Sigmoid colon (tissue), 4 donors: Measurements from ENCODE around the gene STX17.

Experiments used
- EP300 ChIP-seq, 4 donors: sonication (generic); formaldehyde crosslinking; IDR thresholded peaks; one replicate each; pipeline ENCODE4 v1.6.1; 2017; ENCODE audit warnings: antibody characterized with exemption in 4 of 4
- POLR2A ChIP-seq, 2 donors: fragments of 450-650 bp; IDR thresholded peaks; one replicate each; pipeline ENCODE4 v1.6.1; 2016; ENCODE audit warnings: antibody characterized with exemption in 2 of 2, mild to moderate bottlenecking in 2 of 2, moderate library complexity in 2 of 2
- POLR2AphosphoS5 ChIP-seq, 4 donors: sonication (generic); formaldehyde crosslinking; IDR thresholded peaks; one replicate each; pipeline ENCODE4 v1.6.1; 2017; ENCODE audit warnings: antibody characterized with exemption in 4 of 4
- TF ChIP-seq, protein P1 (sequence below), 4 experiments: fragments of 450-650 bp in 3 of 4; fragments of 200-600 bp in 1 of 4; IDR thresholded peaks; one replicate each; pipeline ENCODE4 v1.5.1; 2016 to 2019; ENCODE audit warnings: antibody characterized with exemption in 4 of 4, mild to moderate bottlenecking in 3 of 4, moderate library complexity in 2 of 4

DNA sequence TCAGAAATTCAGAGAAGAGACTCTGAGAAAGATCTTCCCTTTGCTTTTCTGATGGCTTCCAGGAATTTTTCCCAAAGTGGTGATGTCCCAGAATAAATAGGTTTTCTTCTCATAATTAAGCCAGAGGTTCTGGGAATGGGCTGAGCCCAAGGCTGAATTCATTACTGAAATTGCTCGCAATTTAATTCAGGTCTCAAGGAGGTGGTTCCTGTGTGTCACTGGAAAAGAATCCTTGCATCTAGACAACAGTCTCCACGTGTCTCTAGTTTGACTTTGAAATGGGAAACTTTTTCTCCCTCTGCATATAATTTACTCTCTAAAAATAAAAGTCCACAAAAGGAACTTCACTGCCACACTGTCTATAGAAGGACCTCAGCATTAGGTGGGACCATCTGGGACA is 27.8 kb upstream of the STX17 start:
- TF ChIP-seq, protein P1, sequence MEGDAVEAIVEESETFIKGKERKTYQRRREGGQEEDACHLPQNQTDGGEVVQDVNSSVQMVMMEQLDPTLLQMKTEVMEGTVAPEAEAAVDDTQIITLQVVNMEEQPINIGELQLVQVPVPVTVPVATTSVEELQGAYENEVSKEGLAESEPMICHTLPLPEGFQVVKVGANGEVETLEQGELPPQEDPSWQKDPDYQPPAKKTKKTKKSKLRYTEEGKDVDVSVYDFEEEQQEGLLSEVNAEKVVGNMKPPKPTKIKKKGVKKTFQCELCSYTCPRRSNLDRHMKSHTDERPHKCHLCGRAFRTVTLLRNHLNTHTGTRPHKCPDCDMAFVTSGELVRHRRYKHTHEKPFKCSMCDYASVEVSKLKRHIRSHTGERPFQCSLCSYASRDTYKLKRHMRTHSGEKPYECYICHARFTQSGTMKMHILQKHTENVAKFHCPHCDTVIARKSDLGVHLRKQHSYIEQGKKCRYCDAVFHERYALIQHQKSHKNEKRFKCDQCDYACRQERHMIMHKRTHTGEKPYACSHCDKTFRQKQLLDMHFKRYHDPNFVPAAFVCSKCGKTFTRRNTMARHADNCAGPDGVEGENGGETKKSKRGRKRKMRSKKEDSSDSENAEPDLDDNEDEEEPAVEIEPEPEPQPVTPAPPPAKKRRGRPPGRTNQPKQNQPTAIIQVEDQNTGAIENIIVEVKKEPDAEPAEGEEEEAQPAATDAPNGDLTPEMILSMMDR (IDR thresholded peaks at IDR 0.05) = no peak
- TF ChIP-seq POLR2AphosphoS5 (IDR thresholded peaks at IDR 0.05) (no peak), POLR2A (IDR thresholded peaks at IDR 0.05) (no peak), EP300 (IDR thresholded peaks at IDR 0.05) (no peak)
